ENCODE data around the gene SGIP1.

GRCh38 chr1:66791621-66792610, 258.0 kb downstream of the SGIP1 start:
- TF ChIP-seq, protein P1, sequence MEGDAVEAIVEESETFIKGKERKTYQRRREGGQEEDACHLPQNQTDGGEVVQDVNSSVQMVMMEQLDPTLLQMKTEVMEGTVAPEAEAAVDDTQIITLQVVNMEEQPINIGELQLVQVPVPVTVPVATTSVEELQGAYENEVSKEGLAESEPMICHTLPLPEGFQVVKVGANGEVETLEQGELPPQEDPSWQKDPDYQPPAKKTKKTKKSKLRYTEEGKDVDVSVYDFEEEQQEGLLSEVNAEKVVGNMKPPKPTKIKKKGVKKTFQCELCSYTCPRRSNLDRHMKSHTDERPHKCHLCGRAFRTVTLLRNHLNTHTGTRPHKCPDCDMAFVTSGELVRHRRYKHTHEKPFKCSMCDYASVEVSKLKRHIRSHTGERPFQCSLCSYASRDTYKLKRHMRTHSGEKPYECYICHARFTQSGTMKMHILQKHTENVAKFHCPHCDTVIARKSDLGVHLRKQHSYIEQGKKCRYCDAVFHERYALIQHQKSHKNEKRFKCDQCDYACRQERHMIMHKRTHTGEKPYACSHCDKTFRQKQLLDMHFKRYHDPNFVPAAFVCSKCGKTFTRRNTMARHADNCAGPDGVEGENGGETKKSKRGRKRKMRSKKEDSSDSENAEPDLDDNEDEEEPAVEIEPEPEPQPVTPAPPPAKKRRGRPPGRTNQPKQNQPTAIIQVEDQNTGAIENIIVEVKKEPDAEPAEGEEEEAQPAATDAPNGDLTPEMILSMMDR (IDR thresholded peaks at IDR 0.05), result no peak
- TF ChIP-seq POLR2A (IDR thresholded peaks at IDR 0.05) (no peak), EP300 (IDR thresholded peaks at IDR 0.05) (no peak)
